HepG2 (cell line): ENCODE data around the gene MAP3K20. TPM values are rescaled to one million over a fixed set of nuclear protein-coding genes. Genes with fewer than 3 reads are reported as not detected.

Source experiments
- ATAC-seq: fragments of 200-7000 bp; cut with Tn5 transposase; 3 replicates; pipeline ENCODE4 v1.9.1; 2020; ENCODE audit warnings: mild to moderate bottlenecking, moderate library complexity
- BruUV-seq: library from RNA; stranded (reverse); fragments of 400-500 nt; replicated peaks from 2 replicates; lab custom pipeline; 2021; lab: Mats Ljungman, UMichigan
- CTCF ChIA-PET: fragments of 300-600 bp; formaldehyde crosslinking; extraction: SDS; loops from one replicate; lab custom pipeline; 2021; ENCODE audit warnings: low total read pairs, inconsistent platforms, low intra/inter-chr PET ratio; lab: Yijun Ruan, JAX
- POLR2A ChIA-PET: fragments of 350-600 bp; sonication (Branson Sonifier 250); formaldehyde crosslinking; loops from one replicate; lab custom pipeline; 2020; ENCODE audit warnings: antibody characterized with exemption, inconsistent platforms; lab: Yijun Ruan, JAX
- DNase-seq: peaks from one replicate; pipeline ENCODE4 v3.0.0-alpha.2; 2015; ENCODE audit warnings: low spot score
- FAIRE-seq: peaks from 3 replicates; lab custom pipeline; 2011; peaks lifted over from hg19 to GRCh38; lab: Jason Lieb, UNC
- H2AFZ ChIP-seq: one replicate; pipeline ENCODE4 v1.6.1; 2011; ENCODE audit warnings: low read length, inconsistent platforms
- H3K27ac ChIP-seq: fragments of 300-600 bp; 3 replicates; pipeline ENCODE4 v1.8.0; 2011; ENCODE audit warnings: mixed run types, mild to moderate bottlenecking, mixed read lengths, low read length, inconsistent platforms; ENCODE audit not compliant: insufficient read depth; ENCODE audit errors: extremely low read length
- H3K27me3 ChIP-seq, 2 experiments: fragments of 200-600 bp in 1 of 2; 2 replicates in 1 of 2; 3 replicates in 1 of 2; pipeline versions ENCODE4 v1.6.0 to v1.8.0; 2011; ENCODE audit warnings: low read length in 2 of 2, mild to moderate bottlenecking in 2 of 2, moderate library complexity in 2 of 2, inconsistent platforms in 1 of 2; ENCODE audit not compliant: insufficient read depth in 2 of 2, control insufficient read depth in 1 of 2
- H3K36me3 ChIP-seq, 2 experiments: fragments of 200-600 bp in 1 of 2; replicated peaks in 1 of 2; 2 replicates in 1 of 2; 3 replicates in 1 of 2; pipeline versions ENCODE4 v1.5.1 to v1.8.0; 2011; ENCODE audit warnings: low read length in 2 of 2, inconsistent platforms in 1 of 2; ENCODE audit not compliant: insufficient read depth in 2 of 2, control insufficient read depth in 1 of 2
- H3K4me1 ChIP-seq: 2 replicates; pipeline ENCODE4 v1.5.1; 2012; ENCODE audit warnings: low read length, inconsistent platforms; ENCODE audit not compliant: insufficient read depth
- H3K4me2 ChIP-seq: 2 replicates; pipeline ENCODE4 v1.6.0; 2011; ENCODE audit warnings: low read depth, low read length, inconsistent platforms
- H3K4me3 ChIP-seq, 3 experiments: fragments of 200-600 bp in 1 of 3; sonication (generic), shearing (Covaris generic) in 1 of 3; replicated peaks in 1 of 3; 2 replicates each; pipeline ENCODE4 v1.5.1; 2011 to 2016; ENCODE audit warnings: low read length in 3 of 3, inconsistent platforms in 2 of 3, low read depth in 2 of 3, mild to moderate bottlenecking in 2 of 3, control low read depth in 1 of 3, mixed read lengths in 1 of 3; ENCODE audit not compliant: insufficient read depth in 1 of 3
- H3K79me2 ChIP-seq: one replicate; pipeline ENCODE4 v1.6.1; 2011; ENCODE audit warnings: low read length, inconsistent platforms; ENCODE audit not compliant: insufficient read depth
- H3K9ac ChIP-seq: 2 replicates; pipeline ENCODE4 v1.6.0; 2011; ENCODE audit warnings: mild to moderate bottlenecking, low read depth, low read length, inconsistent platforms; ENCODE audit not compliant: insufficient read depth
- H3K9me3 ChIP-seq: 2 replicates; pipeline ENCODE4 v1.5.1; 2012; ENCODE audit warnings: mild to moderate bottlenecking, low read length
- H4K20me1 ChIP-seq: 2 replicates; pipeline ENCODE4 v1.6.0; 2011; ENCODE audit warnings: inconsistent platforms, mild to moderate bottlenecking, low read length, moderate library complexity; ENCODE audit not compliant: insufficient read depth
- HOXA5 ChIP-seq: sonication (generic); formaldehyde crosslinking; IDR thresholded peaks from 2 replicates; pipeline ENCODE4 v1.4.0; 2020; ENCODE audit warnings: missing genetic modification reagents
- IKZF4 ChIP-seq: sonication (generic); formaldehyde crosslinking; IDR thresholded peaks from 2 replicates; pipeline ENCODE4 v1.5.1; 2020; ENCODE audit warnings: borderline replicate concordance, mild to moderate bottlenecking, low read depth, missing genetic modification reagents; ENCODE audit errors: not compliant biosample characterization
- MBNL3 ChIP-seq: fragments of 250-450 bp; sonication (Bioruptor Pico); conservative IDR thresholded peaks from 2 replicates; pipeline ENCODE4 v1.8.0; 2022; ENCODE audit warnings: mild to moderate bottlenecking, inconsistent platforms
- TRAFD1 ChIP-seq: sonication (generic); formaldehyde crosslinking; IDR thresholded peaks from 2 replicates; pipeline ENCODE4 v1.5.1; 2020; ENCODE audit warnings: missing genetic modification reagents, mild to moderate bottlenecking, borderline replicate concordance
- WGBS: methylation state at CpG from one replicate; pipeline ENCODE4 v1.1.6; 2017; ENCODE audit warnings: low lambda C conversion rate; 5-methylcytosine and 5-hydroxymethylcytosine counted together
- in situ Hi-C: cut with HindIII; loops from 2 replicates; pipeline ENCODE4 v1.10.0; 2017; ENCODE audit warnings: low pct_unique_long_range_greater_than_20kb; ENCODE audit not compliant: extremely low pct_ligation_motif_present
- intact Hi-C: fragments of 100-400 bp; cut with micrococcal nuclease; formaldehyde crosslinking; loops from one replicate; pipeline ENCODE4 v1.10.0; 2022; ENCODE audit not compliant: unreplicated experiment
- polyA plus RNA-seq, 8 experiments: library from polyadenylated mRNA; depleted of rRNA in 3 of 8; stranded (reverse) in 7 of 8; unstranded in 1 of 8; fragments of >200 nt; fragmentation: Illumina TruSeq in 4 of 8; extraction: Trizol in 4 of 8; gene quantifications; 2 replicates each; pipeline versions ENCODE4 v1.2.1 to v1.2.3, GENCODE V29; 2011 to 2016; ENCODE audit warnings: low read depth in 4 of 8, missing spikeins in 1 of 8, mixed read lengths in 1 of 8; ENCODE audit not compliant: insufficient read depth in 1 of 8
- total RNA-seq, 5 experiments: library from RNA; depleted of rRNA; stranded (reverse); fragments of >200 nt; fragmentation: Illumina TruSeq; extraction: Trizol; gene quantifications; 2 replicates each; pipeline ENCODE4 v1.2.3, GENCODE V29; 2016; ENCODE audit warnings: low read depth in 1 of 5
- TF ChIP-seq, protein P1 (sequence below): sonication (generic); formaldehyde crosslinking; IDR thresholded peaks from 2 replicates; pipeline ENCODE4 v1.9.0; 2021; ENCODE audit warnings: missing genetic modification reagents, borderline replicate concordance

Gene MAP3K20
- total and polyA plus RNA-seq, 2 of the 13 experiments (the other 11 are each of a cell fraction or from before 2014, with no cell fraction given), result 5.2 to 13.5 TPM

- Histone ChIP-seq H3K36me3 (no peaks in the 10 kb centered on the region), H3K4me2 (no peak overlapping the region), H3K27ac (no peak overlapping the region), H2AFZ (no peak overlapping the region), H3K9me3 (no peaks in the 10 kb centered on the region), H4K20me1 (no peaks in the 10 kb centered on the region), H3K4me3 (no peak overlapping the region), H3K4me1 (no peaks in the 10 kb centered on the region), H3K27me3 (no peaks in the 10 kb centered on the region), H3K79me2 (no peaks in the 10 kb centered on the region), H3K9ac (no peak overlapping the region)
- ChIA-PET POLR2A (no interaction called here), CTCF (no interaction called here)
- intact Hi-C loops (no loop called here), in situ Hi-C loops (no loop called here)
- no TSS peak for BruUV-seq
- no peak for FAIRE-seq
- WGBS, result 91% methylated on average over 2 of the region's 2 CpGs
- no peak for ATAC-seq
- TF ChIP-seq IKZF4, result no peak
- TF ChIP-seq TRAFD1 (CRISPR knock-in tag), result no peak
- TF ChIP-seq, protein P1, sequence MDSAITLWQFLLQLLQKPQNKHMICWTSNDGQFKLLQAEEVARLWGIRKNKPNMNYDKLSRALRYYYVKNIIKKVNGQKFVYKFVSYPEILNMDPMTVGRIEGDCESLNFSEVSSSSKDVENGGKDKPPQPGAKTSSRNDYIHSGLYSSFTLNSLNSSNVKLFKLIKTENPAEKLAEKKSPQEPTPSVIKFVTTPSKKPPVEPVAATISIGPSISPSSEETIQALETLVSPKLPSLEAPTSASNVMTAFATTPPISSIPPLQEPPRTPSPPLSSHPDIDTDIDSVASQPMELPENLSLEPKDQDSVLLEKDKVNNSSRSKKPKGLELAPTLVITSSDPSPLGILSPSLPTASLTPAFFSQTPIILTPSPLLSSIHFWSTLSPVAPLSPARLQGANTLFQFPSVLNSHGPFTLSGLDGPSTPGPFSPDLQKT (CRISPR knock-in tag), result no peak
- TF ChIP-seq MBNL3 (CRISPR knock-in tag), result no peak
- no peak for TF ChIP-seq HOXA5 (CRISPR knock-in tag)
- no peak for DNase-seq
Measured at GRCh38 chr2:173181982-173182381, 106.3 kb downstream of the MAP3K20 start.
